Colonic mucosa (tissue), 4 donors: ENCODE measurements around the gene GIMAP8. TPM values are rescaled to one million over a fixed set of nuclear protein-coding genes. Genes with fewer than 3 reads are reported as not detected.
A peak's percentile ranks its signal among the peaks of the same experiment; 100 is the strongest.

Experiments
- DNase-seq: peaks from one replicate; pipeline ENCODE4 v3.0.0-alpha.2; 2020
- H3K27ac ChIP-seq: fragments of 200-600 bp; one replicate; pipeline ENCODE4 v1.8.0; 2021
- H3K27me3 ChIP-seq: fragments of 200-600 bp; one replicate; pipeline ENCODE4 v1.8.0; 2021
- H3K36me3 ChIP-seq: fragments of 200-600 bp; one replicate; pipeline ENCODE4 v1.8.0; 2021
- H3K4me1 ChIP-seq: fragments of 200-600 bp; one replicate; pipeline ENCODE4 v1.8.0; 2021; ENCODE audit warnings: mild to moderate bottlenecking
- H3K4me3 ChIP-seq: fragments of 200-600 bp; one replicate; pipeline ENCODE4 v1.8.0; 2021
- H3K9ac ChIP-seq, 2 donors: one replicate each; pipeline ENCODE4 v1.7.0; 2013; ENCODE audit warnings: control low read depth in 2 of 2, low read depth in 2 of 2, low read length in 2 of 2
- H3K9me3 ChIP-seq: fragments of 200-600 bp; one replicate; pipeline ENCODE4 v1.8.0; 2021
- CTCF ChIP-seq: fragments of 200-600 bp; IDR thresholded peaks from one replicate; pipeline ENCODE4 v1.8.0; 2022; ENCODE audit warnings: antibody characterized with exemption, mild to moderate bottlenecking
- intact Hi-C: fragments of 100-400 bp; cut with DNase I; formaldehyde crosslinking; loops from one replicate; pipeline ENCODE4 v1.14.1; 2022
- total RNA-seq, 2 donors: library from RNA; stranded (reverse); fragmentation: NEBNext Ultra II Directional in 1 of 2; extraction: Animal tissue kit (Norgen Biotek cat#: 25700) in 1 of 2; gene quantifications; one replicate each; pipeline ENCODE4 v1.2.1, GENCODE V29; 2021
- donor health status: healthy.
- donor health status: DM: no; HTN: no; CAD: no.
- donor health status: DM: no; HTN: no; CAD: no.

Gene GIMAP8
- total RNA-seq, 2 donors from 2014 or later, result 3.4 to 4.5 TPM

GRCh38 chr7:150406567-150407421 is 43.6 kb upstream of the GIMAP8 start:
- H3K4me3 ChIP-seq, result peak overlapping the region; percentile 64
- H3K9me3 ChIP-seq, result no peaks in the 10 kb centered on the region
- peaks cover 17% of the 10 kb centered on the region for H3K4me1 ChIP-seq
- peak; percentile 65 for DNase-seq
- intact Hi-C loops, result no loop called here
- H3K27ac ChIP-seq, result peak overlapping the region; percentile 97
- no peaks in the 10 kb centered on the region for H3K27me3 ChIP-seq
- peak overlapping the region; percentile 79 to 95 for H3K9ac ChIP-seq
- no peak for TF ChIP-seq CTCF
- H3K36me3 ChIP-seq, result no peaks in the 10 kb centered on the region

DNA sequence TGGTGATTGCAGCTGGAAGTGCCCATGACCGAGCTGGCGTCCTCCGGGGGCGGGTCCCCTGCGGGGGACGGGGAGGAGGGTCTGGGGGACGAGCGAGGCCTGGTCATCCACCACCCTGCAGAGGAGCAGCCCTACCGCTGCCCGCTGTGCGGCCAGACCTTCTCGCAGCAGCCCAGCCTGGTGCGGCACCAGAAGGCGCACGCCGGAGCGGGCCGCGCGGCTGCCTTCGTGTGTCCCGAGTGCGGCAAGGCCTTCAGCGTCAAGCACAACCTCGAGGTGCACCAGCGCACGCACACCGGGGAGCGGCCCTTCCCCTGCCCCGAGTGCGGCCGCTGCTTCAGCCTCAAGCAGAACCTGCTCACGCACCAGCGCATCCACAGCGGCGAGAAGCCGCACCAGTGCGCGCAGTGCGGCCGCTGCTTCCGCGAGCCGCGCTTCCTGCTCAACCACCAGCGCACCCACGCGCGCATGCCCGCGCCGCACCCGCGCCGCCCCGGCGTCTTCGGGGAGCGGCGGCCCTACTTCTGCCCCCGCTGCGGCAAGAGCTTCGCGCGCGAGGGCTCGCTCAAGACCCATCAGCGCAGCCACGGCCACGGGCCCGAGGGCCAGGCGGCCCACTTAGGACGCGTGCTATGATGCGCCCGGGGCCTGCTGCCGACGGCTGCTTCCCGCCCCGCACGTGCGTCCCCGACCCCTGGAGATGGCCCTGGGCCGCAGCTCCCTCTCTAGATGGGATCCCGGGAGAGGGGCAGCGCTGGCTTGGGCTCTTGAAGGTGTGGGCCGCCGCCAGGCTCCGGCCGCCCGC is 42.6 kb upstream of the GIMAP8 start:
- Histone ChIP-seq H3K4me1 (peaks cover 17% of the 10 kb centered on the region), H3K27me3 (no peaks in the 10 kb centered on the region), H3K9me3 (no peaks in the 10 kb centered on the region), H3K4me3 (no peak overlapping the region), H3K9ac (peak overlapping the region in 1 of 2 donors; percentile 95), H3K27ac (peak overlapping the region; percentile 97), H3K36me3 (no peaks in the 10 kb centered on the region)
- DNase-seq, result no peak
- no peak for TF ChIP-seq CTCF
- intact Hi-C loops, result no loop called here

DNA sequence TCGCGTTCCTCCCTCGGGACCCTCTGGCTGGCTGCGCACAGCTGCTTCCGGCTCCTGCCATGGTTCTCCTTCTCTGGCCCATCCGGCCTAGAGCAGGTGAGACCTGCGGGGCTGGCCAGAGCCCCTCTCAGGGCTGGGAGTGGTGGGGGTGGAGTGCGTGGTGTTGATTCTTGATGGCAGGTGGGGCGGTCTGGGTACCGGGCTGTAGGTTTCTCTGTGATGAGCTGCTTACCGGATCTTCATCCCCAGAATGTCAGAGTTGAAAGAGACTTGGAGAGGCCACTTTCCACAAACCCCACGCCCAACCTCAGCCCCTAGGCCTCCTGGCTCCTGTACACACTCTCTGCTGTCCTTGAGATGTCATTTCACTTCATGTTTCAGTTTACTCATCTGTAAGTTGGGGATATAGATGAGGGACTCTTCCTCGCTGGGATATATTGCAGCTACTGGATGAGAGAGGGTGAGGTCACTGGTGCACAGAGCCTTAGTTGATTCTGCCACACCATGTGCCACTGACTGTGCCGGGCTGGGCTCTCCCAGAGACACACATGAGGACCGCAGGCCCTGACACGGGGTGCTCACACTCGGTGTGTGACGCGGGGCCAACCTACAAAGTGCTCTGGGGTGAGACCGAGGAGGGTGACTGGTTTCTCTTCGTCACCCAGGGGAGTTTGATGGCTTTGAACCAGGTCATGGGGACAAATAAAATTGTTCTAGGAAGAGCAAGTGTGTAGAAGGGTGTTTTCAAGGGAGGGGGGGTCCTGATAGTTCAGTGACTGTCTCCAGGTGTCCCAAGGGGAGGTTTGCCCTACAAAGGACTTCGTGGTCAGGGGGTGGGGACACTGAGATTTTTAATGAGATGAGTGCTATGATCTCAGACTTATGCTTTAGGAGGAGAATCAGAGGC is 41.8 kb upstream of the GIMAP8 start:
- no peak for DNase-seq
- intact Hi-C loops, result no loop called here
- H3K27ac ChIP-seq, result no peak overlapping the region

DNA sequence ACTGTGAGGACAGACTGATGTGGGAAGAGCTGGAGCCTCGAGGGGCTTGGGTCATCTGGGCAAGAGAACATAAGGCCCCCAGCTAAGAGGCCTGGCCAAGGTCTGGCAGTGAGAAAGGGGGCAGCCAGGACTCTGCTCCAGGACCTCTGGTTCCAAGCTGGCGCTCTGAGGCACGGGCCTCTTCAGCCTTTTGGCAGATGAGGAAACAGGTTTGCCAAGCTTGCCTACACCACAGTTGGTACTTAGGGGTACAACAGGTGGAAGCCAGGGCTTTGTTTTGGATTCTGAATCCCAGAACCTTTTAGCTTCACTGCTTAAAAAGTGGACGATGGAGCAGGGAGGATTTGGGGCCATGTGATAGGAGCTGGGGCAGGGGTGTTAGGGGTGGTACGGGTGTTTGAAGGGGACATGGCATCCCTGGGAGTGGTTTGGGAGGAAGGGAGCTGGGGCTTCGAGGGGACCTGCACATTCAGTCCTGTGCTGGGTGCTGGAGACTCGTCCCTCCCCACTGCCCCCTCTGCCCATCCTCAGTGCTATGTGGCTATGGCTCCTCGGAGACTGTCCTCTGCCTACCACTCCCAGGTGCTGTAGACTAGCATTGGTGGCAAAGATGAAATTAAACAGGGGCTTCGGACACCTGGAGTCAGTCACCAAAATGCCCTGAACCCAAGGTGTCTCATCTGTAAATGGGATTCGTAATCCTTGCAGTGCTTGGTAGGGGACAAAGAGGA is 41.0 kb upstream of the GIMAP8 start:
- intact Hi-C loops, result loop anchor here (10.0 kb wide), 1 partner anchor 125 kb away; no protein-coding TSS in a partner anchor
- H3K27ac ChIP-seq, result no peak overlapping the region

More for the DNA sequence above, 41.8 kb upstream of the GIMAP8 start:
- H3K4me3 ChIP-seq, result no peak overlapping the region
- no peaks in the 10 kb centered on the region for H3K36me3 ChIP-seq
- no peak overlapping the region for H3K9ac ChIP-seq
- no peaks in the 10 kb centered on the region for H3K9me3 ChIP-seq
- peaks cover 16% of the 10 kb centered on the region for H3K4me1 ChIP-seq
- TF ChIP-seq CTCF, result no peak
- no peaks in the 10 kb centered on the region for H3K27me3 ChIP-seq

More for the DNA sequence above, 41.0 kb upstream of the GIMAP8 start:
- peaks cover 7% of the 10 kb centered on the region for H3K4me1 ChIP-seq
- DNase-seq, result no peak
- no peaks in the 10 kb centered on the region for H3K9me3 ChIP-seq
- H3K27me3 ChIP-seq, result no peaks in the 10 kb centered on the region
- no peak overlapping the region for H3K9ac ChIP-seq
- H3K4me3 ChIP-seq, result no peak overlapping the region
- no peaks in the 10 kb centered on the region for H3K36me3 ChIP-seq
- TF ChIP-seq CTCF, result no peak
